ENCODE results near the gene KLHDC10.

DNA sequence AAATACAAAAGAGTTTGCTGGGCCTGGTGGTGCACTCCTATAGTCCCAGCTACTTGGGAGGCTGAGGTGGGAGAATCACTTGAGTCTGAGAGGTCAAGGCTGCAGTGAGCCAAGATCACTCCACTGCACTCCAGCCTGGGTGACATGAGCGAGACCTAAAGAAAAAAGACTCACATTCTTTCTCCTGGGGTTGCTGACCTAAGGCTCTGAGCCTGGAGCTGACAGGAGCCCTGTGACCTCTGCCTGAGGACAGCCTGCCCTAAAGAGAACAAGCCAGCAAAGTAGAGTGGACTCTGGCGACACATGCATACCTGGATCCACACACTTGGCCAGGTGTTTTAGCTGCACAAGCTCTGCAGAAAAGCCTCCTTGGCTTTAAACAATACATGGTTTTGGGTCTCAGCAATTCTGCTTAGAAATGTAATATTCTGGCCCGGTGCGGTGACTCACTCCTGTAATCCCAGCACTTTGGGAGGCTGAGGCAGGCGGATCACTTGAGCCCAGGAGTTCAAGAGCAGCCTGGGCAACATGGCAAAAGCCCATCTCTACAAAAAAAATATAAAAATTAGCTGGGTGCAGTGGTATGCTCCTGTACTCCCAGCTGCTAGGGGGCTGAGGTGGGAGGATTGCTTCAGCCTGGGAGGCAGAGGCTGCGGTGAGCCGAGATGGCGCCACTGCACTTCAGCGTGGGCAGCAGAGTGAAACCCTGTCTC is 76.5 kb downstream of the KLHDC10 start:
- TF ChIP-seq, protein P1, sequence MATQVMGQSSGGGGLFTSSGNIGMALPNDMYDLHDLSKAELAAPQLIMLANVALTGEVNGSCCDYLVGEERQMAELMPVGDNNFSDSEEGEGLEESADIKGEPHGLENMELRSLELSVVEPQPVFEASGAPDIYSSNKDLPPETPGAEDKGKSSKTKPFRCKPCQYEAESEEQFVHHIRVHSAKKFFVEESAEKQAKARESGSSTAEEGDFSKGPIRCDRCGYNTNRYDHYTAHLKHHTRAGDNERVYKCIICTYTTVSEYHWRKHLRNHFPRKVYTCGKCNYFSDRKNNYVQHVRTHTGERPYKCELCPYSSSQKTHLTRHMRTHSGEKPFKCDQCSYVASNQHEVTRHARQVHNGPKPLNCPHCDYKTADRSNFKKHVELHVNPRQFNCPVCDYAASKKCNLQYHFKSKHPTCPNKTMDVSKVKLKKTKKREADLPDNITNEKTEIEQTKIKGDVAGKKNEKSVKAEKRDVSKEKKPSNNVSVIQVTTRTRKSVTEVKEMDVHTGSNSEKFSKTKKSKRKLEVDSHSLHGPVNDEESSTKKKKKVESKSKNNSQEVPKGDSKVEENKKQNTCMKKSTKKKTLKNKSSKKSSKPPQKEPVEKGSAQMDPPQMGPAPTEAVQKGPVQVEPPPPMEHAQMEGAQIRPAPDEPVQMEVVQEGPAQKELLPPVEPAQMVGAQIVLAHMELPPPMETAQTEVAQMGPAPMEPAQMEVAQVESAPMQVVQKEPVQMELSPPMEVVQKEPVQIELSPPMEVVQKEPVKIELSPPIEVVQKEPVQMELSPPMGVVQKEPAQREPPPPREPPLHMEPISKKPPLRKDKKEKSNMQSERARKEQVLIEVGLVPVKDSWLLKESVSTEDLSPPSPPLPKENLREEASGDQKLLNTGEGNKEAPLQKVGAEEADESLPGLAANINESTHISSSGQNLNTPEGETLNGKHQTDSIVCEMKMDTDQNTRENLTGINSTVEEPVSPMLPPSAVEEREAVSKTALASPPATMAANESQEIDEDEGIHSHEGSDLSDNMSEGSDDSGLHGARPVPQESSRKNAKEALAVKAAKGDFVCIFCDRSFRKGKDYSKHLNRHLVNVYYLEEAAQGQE (IDR thresholded peaks at IDR 0.05; ENCODE audit: insufficient read depth in 1 of 2, low read depth in 2 of 2, low read length in 2 of 2), result no peak
- TF ChIP-seq POLR2AphosphoS5 (IDR thresholded peaks at IDR 0.05; ENCODE audit: low read depth, low read length), result no peak
